Pons (tissue), 1 donor: Measurements from ENCODE around the gene ALDH5A1.
"Not testable (repeated sequence)": the region's sequence is repeated elsewhere in the genome, so short reads cannot be mapped to it uniquely, and the experiment has no call there.

Source experiments
- DNase-seq: peaks from one replicate; pipeline ENCODE4 v3.0.0-alpha.2; 2016; ENCODE audit warnings: low spot score

Gene ALDH5A1

DNA sequence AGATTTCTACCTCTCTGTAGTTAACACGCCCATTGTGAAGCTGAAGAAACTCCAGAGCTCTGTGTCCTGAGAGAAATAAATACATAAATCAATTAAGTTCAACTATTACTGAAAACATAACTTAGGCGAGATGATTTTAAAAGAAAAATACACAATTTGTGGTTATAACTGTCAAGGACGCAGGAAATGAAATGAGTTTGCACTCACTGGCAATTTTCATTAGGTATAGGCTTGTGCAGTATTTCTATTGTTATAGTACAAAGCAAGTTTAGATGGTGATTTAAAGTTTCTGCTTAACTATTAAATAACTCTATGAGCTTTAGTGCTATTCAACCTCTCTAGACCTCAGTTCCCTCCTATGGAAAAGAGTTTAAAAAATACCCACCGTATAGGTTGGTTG is 8.7 kb upstream of the ALDH5A1 start:
- DNase-seq, result no peak

DNA sequence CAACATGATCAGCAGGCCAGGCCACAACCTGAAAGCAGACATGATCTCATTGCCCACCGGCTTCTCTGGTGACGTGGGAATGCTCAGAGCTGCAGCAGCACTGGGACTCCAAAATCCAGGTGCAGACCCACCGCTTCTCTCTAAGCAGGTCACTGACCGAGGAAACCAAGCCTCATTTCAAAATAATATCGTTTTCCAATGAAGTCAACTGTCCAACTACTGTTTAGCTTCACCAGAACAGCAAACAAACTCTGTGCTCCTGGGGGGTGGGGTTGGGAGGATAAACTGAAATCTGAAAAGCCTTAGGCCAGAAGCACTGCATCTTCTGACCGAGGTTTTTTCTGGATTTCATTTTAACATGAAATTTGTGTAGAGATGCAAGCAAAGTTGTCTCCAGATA is 5.3 kb upstream of the ALDH5A1 start, which contains the start of gene GPLD1:
Gene GPLD1 (minus strand): TSS at position 109 of the 400 bp plus-strand sequence. CDS start 67 bp downstream, at position 42.
- no peak for DNase-seq

DNA sequence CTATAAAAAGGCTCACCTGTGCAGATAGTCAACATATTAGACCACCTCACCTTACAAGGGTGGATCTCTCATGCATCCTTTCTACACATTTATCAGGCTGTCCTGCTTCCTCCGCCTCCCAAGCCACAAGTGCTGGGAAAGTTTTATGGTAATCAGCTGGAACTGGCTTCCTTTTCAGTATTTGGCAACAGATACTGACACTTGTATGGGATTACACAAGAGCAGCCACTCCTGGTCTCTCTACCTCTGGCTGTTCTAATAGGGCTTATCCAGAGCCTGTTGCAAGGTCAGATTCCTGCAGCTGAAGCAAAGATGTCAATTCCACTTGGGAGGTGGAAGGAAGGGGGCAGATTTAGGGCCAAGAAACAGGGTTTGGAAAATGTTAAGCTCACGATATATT is 4.9 kb upstream of the ALDH5A1 start:
- DNase-seq, result no peak

DNA sequence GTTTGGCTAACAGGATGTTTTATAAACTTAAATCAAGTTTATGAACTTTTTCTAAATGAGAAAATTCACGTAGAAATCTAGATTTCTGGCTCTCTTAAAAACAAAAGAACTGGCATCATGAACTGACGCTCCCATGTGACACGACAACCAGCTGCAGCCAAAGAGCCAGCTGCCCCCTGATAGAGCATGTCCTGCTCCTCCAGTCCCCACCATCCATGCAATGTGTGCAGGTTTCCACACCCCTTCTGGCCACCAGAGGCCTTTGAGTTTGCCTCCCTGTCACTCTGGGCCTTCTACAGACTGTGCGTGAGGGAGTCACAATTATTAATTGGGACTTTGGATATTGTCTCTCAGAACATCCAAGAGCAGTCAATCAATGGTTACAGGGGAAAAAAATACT is 3.8 kb upstream of the ALDH5A1 start:
- no peak for DNase-seq

DNA sequence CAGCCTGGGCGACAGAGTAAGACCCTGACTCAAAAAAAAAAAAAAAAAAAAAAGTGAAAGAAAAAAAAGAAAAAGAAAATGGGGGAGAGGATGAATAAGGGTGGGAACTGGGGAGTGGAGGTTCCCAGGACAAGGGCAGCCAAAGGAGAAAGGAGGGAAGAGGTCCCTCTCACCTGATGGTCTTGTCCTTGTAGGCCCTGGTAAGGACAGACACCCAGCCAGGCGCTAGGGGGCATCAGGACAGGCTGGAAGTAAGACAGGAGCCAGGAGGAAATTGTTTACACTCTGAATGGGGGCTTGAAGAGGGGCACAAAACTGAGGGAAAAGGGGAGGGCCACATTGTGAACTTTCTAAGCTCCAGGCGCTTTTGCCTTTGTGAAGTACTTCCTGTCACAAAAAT is 2.3 kb upstream of the ALDH5A1 start:
- no peak for DNase-seq

DNA sequence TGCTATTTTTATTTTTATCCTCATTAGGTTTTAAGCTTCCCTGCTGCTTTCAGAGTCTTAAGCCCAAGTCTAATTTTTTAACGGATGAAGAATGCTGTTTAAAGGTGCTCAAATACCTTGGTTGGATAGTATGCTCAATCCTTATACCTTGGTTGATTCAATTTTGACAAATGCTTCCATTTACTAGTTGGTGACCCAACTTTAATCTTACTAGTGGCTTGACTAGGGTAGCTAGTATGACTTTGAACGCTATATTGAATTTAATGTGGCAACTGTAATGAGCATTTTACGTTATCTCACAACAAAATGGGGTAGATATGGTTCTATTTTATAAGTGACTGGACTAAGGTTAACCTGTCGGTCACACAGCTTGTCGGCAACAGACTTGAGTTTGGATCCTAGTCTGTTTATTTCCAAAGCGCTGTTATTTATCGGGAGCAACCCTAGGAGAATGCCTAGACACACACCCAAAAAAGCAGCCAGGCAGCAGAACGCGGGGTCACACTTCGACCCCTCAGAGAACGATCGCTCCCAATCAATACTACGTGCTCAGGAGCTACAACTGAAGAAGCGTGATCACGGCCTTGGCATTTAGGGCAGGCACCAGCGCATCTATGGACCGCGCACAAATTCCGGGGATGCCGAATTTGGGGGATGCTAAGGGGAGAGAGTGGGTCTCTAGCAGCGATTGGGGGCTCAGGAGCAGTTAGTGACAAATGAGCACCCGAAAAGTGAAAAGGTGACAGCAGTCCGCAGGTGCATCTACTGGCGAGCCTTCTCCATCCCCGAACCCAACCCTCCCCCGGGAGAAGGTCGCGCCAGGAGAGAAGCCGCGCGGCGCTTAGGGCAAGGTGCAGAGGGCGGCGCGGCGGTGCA is 586 bp upstream of the ALDH5A1 start:
- no peak for DNase-seq

DNA sequence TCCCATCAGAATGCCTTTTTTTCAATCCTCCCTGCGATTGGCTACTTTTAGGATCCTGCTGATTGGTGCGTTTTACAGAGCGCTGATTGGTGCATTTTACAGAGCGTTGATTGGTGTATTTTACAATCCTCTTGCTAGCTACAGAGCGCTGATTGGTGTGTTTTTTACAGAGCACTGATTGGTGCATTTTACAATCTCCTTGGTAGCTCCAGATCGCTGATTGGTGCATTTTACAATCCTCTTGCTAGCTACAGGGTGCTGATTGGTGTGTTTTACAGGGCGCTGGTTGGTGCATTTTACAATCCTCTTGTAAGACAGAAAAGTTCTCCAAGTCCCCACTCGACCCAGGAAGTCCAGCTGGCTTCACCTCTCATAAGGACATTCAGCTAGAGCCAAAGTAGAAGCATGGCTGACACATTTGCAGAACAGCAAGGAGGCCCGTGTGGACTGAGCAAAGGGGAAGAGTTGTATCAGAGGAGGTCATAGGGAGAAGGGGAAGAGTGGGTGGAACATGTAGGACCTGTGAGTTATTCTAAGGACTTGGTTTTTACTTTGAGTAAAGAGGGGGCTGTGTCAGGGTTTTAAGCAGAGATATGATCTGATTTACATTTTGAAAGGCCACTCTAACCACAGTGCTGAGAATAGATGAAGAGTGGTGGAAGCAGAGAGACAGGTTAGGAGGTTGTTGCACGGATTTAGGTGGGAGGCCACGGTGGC is 2.6 kb downstream of the ALDH5A1 start:
- DNase-seq, result no peak

DNA sequence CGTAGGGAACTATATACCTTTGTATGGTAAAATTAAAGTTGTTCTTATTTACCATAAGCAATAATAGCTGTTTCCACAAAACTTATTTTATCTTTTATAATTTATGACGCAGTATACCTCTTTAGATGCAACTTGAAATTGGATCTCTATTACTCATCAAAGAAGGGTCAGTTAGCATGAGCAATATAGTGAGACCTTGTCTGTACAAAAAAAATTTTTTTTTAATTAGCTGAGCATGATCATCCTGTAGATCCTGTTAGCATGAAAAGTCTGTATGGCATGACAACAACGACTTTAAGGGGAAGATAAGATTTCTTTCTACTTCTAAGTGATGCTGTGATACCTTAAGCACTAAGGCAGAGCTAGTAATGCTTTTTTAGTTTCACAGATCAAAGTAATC is 5.9 kb downstream of the ALDH5A1 start:
- DNase-seq, result no peak

DNA sequence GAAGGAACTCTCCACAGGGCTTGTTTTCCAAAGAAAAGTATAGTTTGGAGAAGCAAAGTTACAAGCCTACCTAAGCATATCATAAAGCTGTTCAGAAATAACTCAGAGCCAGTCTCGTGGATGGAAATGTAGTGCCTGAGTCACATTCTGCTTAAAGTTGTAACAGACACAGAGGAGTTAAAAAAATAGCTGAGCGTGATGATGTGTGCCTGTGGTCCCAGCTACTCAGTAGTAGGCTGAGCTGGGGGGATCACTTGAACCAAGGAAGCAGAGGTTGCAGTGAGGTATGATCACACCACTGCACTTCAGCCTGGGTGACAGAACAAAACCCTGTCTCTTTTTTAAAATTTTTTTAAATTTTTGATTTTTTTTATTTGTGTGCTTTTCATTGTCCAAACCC is 6.6 kb downstream of the ALDH5A1 start:
- DNase-seq, result no peak

DNA sequence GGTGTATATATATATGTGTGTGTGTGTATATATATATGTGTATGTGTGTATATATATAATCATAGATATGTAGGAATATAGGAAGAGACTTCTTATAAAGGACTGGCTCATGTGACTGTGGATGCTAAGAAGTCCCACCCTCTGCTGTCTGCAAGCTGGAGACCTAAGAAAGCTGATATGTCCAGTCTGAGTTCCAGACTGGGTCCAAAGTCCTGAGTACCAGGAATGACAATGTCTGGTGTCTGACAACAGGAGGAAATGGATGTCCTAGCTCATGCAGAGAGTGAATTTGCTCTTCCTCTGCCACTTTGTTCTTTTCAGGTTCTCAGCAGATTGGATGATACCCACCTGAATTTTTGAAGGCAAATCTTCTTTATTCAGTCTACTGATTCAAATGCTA is 7.1 kb downstream of the ALDH5A1 start:
- no peak for DNase-seq

DNA sequence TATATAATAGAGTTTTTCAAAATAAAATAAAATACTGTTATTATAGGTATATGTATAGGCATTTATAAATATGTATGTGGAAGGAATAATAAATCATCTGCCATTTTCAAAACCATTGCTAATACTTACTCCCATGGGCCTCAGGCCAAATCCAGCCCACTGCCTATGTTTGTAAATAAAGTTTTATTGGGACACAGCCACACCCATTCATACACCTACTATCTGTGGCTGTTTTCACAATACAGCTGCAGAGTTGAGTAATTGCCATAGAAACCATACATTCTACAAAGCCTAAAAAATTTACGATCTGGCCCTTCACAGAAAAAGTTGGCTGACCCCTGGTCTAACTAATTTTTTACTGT is 9.5 kb downstream of the ALDH5A1 start:
- no peak for DNase-seq

DNA sequence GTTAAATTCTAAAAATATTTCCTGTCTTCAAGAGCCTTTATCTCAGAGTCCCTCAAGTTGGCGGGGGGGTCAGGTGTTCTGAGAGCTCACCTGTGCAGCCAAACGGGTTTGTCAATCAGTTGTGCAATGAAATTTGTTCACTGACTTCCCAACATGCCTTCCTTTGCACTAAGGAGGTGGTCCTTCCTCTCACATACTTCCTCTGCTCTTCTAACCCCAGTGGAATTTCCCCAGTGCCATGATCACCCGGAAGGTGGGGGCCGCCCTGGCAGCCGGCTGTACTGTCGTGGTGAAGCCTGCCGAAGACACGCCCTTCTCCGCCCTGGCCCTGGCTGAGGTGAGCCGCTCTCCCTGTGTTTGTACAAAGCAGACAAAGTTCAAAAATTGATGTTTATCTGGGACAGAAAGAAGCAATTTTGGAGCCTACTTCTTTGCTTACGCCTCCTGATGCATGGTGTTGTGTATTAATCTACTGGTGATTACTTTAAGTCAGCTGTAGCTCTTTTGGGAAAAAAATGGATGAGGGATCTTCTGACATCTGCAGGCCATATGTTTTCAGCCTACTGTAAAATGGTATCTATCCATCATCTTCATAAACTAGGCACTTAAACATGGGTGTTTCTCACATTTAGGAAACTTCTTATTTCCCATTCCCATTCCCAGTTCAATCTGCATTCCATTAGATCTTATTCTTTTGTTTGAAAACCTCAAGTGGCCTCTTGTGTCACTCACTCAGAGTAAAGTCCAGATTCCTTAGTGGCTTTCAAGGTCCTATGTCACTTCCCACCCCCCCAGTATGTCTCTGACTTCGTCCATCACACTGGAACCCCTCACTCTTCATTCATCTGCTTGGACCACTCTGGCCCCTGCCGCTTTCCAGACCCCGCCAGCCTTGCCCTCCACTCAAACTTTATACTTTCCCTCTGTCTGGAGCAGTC is 10.1 kb downstream of the ALDH5A1 start:
- DNase-seq, result no peak

DNA sequence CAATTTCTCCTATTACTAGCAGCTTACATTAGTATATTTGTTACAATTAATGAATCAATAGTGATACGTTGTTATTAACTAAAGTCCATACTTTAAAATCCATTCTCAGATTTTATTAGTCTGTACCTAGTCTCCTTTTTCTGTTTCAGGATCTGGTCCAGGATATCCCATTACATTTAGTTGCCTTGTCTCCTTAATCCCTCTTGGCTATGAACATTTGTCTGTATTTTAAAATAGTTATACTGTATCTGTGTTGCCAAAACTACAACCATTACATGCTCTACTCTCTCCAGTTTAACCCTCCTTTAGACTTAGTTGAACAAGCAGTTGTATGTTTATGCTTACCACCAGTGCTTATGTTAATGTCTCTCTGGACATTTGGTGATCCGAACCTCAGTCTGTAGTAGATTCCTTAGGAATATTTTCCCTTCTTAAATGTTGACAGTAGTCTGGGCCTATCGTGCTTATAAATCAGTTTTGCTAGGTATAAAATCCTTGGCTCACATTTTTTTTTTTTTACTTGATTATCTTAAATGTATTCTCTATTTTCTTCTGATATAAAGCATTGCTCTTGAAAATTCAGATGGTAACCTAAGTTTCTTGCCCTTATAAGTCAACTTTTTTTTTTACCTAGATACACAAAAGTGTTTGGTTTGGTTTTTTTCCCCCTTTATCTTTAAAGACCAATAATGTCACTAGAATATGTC is 12.2 kb downstream of the ALDH5A1 start:
- no peak for DNase-seq

DNA sequence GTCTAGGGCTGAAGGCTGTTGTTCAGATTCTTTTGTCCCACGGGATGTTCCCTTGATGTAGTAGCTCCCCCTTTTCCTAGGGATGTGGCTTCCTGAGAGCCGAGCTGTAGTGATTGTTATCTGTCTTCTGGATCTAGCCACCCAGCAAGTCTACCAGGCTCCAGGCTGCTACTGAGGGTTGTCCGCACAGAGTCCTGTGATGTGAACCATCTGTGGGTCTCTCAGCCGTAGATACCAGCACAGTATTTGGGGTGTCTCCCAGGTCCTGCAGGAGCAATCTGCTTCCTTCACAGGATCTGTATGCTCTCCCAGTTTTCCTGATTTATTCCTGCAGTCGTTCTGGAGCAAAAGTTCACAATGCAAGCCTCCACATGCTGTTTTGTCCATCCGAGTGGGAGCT is 17.2 kb downstream of the ALDH5A1 start:
- not testable (repeated sequence) for DNase-seq

DNA sequence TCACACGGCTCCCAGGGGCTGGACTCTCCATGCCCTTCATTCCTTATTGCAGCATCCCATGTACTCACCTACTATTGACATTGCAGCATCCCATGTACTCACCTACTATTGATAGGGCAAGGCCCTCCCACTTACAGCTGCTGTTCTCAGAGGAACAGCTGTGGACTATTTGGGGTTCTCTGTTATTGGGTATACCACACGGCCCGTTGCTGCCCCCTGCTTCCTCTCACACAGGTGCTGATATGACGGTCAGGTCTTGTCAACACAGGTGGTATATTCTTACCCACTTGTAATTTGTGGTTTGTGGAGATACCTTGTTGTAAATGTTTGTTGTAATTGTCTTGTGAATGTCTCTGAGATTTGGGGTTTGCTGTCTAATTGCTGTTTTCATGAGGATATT is 18.8 kb downstream of the ALDH5A1 start:
- no peak for DNase-seq

DNA sequence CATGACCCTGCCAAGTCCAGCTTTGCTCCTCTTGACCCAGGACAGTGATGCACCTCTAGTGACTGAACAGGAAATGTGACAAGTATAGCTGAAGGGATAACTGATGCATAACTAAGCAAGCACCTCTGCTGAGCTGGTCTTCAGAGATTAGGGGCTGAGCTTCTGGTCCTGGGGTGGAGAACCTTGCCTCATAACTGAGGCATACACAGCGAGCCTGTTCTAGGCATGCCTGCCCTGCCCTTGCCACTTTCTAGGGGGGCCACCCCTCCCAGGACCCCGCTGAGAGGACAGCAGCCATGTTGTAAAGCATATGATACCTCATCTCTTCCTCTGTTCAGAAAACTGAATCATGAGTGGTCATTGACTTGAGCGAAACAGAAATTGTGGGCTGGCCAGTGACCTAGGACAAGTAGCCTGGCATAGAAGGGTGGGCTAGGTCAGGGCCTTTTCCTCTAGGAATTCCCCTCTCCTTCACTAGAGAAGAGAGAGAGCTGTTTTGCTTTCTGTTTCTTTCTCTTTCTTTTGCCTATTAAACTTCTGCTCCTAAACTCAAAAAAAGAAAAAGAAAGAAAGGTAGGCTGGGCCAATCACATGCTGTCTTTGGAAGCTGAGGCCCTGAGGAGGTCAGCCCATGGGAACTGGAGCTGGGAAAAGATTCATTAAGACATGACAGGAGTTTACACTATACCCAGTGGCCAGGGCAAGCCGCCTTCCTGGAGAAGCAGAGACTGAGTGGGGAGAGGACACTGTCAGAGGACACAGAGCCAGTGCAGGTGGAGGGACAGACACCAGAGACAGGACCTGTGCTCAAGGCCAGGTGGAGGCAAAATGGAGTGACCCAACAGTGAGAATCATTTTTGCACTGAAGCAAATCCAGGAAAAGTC is 23.1 kb downstream of the ALDH5A1 start:
- DNase-seq, result no peak

DNA sequence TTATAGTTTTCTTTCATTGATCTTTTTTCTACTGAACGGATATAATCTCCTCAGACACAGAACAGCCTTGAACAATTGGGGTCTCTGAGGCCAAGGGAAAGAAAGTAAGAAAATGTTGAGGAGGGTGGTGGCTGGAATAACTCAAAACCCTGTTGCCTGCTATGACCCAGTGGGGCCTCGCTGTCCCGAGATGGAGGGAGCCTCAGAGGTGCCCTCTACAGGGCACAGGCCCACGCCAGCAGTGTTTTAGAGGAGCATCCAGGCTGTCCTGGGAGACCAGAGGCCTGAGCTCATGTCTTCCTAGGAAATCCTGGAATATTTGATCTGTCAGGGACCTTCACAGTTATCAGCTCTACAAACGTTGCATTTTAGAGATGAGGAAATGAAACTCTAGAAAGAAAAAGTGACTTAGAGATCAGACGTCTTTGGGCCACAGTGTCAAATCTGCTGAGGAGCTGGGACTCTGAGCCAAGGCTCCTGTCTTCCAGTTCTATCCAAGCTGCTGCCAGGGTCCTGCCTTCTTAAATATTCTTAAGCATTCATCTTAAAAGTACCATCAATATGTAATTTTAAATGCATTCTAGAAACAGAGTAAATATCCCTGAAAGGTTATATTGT is 26.3 kb downstream of the ALDH5A1 start:
- peak; percentile 8 for DNase-seq

DNA sequence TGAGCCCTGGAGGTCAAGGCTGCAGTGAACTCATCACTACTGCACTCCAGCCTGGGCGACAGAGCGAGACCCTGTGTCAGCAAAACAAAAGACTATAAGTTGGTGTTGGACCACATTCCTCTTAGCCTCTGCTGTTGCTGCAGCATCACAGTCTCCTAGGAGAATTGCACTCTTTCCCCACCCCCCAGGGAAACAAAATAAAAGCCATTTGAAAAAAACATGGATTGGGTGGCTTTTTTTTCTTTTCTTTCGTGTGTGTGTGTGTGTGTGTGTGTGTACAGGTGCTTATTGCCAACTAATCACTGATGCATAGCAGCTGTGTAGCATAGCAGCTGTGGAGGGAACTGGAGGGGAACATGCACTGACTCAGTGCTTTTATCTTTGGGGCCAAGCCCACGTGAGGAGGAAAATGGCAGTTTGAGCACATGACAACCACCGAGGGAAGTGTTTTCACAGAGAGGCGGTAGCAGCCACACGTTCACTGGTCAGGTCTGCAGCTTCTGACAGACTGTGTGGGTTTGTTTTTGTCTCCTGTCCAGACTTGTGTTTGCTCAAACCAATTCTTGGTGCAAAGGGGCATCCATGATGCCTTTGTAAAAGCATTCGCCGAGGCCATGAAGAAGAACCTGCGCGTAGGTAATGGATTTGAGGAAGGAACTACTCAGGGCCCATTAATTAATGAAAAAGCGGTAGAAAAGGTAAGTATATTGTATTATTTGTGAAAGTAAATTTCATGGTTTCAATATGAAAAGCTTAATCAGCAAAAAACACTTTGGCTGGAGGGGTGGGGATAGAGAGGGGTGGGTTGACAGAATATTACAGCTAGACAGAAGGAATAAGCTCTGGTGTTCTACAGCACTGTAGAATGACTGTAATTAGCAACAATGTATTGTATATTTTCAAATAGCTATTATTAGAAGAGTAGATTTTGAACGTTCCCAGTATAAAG is 27.7 kb downstream of the ALDH5A1 start:
- DNase-seq, result no peak

DNA sequence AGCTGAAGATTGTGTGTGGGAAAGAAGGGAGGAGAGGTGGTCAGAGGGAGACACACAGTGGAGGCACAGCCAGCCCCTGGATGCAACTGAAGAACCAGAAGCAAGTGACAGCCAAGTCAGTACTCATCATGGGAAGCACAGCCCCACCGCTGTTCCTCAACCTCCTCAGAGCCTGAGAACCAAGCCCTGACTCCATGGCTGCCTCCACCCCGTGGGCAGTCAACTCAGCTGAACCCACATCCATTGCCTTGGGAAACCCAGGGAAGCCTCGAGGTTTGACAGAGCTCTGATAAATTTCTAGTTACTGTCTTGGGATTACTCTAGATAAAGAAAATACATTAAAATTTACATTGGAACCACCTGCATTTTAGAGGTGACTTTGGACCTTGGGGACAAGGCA is 29.6 kb downstream of the ALDH5A1 start:
- no peak for DNase-seq
